Stimulated activated CD8-positive, alpha-beta memory T cell treated with anti-CD3 and anti-CD28 coated beads, Interleukin-12 subunit alpha, Interleukin-12 subunit beta, amount 100 ng/mL, for 4 hours (primary cell): ENCODE results near the gene ZNF578.
"Not testable (repeated sequence)": the region's sequence is repeated elsewhere in the genome, so short reads cannot be mapped to it uniquely, and the experiment has no call there.

Source experiments
- DNase-seq: peaks from one replicate; pipeline ENCODE4 v3.0.0-alpha.2; 2020; ENCODE audit warnings: low read depth

ZNF578 gene

DNA sequence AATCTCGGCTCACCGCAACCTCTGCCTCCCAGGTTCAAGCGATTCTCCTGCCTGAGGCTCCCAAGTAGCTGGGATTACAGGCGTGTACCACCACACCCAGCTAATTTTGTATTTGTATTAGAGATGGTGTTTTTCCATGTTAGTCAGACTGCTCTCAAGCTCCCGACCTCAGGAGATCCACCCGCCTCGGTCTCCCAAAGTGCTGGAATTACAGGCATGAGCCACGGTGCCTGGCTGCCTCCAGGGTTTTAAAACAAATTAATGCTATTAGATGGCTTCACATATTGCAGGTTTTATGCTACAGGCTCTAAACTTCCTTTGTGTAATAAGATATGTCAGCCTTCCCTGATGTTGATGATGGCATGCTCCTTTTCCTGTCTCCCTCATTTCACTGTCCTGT is 108.3 kb downstream of the ZNF578 start:
- not testable (repeated sequence) for DNase-seq
